RPMI7951 (cell line): Measurements from ENCODE around the gene PCDHA6. TPM values are rescaled to one million over a fixed set of nuclear protein-coding genes. Genes with fewer than 3 reads are reported as not detected.
A peak's percentile ranks its signal among the peaks of the same experiment; 100 is the strongest.
"Not testable (repeated sequence)": the region's sequence is repeated elsewhere in the genome, so short reads cannot be mapped to it uniquely, and the experiment has no call there.

Experiments used
- DNase-seq: peaks from one replicate; pipeline ENCODE4 v3.0.0-alpha.2; 2012; ENCODE audit warnings: low read depth
- total RNA-seq: library from RNA; depleted of rRNA; stranded (reverse); fragments of >200 nt; shearing (Covaris generic); gene quantifications from 2 replicates; pipeline ENCODE4 v1.2.3, GENCODE V29; 2014; rRNA removed

The PCDHA6 gene, protein sequence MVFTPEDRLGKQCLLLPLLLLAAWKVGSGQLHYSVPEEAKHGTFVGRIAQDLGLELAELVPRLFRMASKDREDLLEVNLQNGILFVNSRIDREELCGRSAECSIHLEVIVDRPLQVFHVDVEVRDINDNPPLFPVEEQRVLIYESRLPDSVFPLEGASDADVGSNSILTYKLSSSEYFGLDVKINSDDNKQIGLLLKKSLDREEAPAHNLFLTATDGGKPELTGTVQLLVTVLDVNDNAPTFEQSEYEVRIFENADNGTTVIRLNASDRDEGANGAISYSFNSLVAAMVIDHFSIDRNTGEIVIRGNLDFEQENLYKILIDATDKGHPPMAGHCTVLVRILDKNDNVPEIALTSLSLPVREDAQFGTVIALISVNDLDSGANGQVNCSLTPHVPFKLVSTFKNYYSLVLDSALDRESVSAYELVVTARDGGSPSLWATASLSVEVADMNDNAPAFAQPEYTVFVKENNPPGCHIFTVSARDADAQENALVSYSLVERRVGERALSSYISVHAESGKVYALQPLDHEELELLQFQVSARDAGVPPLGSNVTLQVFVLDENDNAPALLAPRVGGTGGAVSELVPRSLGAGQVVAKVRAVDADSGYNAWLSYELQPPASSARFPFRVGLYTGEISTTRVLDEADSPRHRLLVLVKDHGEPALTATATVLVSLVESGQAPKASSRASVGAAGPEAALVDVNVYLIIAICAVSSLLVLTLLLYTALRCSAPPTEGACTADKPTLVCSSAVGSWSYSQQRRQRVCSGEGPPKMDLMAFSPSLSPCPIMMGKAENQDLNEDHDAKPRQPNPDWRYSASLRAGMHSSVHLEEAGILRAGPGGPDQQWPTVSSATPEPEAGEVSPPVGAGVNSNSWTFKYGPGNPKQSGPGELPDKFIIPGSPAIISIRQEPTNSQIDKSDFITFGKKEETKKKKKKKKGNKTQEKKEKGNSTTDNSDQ
- total RNA-seq: 0.10 and 0.12 TPM in 2 replicates

DNA sequence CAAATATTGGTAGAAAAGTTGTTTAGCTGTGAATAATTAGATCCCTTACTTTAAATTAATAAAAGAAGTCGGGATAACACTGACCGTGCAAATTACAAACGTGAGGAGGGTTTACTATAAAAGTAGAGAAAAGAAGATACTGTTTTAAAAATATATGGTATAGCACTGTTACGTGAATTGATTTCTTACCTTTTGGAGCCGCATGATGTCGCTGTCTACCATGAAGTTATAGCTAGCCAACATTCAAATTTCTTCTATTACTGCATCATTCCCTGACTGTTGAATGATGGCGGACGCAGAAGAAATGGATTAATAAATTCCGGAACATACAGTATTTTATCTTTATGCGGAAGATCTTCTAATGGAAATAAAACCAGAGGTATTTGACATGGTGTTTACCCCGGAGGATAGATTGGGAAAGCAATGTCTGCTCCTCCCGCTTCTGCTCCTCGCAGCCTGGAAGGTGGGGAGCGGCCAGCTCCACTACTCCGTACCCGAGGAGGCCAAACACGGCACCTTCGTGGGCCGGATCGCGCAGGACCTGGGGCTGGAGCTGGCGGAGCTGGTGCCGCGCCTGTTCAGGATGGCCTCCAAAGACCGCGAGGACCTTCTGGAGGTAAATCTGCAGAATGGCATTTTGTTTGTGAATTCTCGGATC is at the start of gene PCDHA6:
Gene PCDHA6 (plus strand): TSS at position 257 of the 658 bp plus-strand sequence. CDS start 132 bp downstream, at position 389.
- DNase-seq: no peak

DNA sequence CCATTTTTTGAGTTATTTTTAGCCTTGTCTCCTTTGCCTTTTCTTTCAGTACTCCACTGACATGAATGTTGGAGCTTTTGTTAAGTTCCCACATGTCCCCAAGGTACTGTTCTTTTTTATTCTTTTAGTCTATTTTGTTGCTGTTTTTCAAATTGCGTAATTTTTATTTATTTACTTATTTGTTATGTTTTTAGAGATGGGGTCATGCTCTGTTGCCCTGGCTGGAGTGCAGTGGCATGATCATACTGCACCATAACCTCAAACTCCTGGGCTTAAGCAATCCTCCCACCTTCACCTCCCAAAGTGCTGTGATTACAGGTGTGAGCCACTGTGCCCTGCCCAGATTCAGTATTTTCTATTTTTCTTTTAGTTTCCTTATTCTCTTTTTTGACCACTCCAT is 47.2 kb upstream of the PCDHA6 start:
- DNase-seq: no peak

DNA sequence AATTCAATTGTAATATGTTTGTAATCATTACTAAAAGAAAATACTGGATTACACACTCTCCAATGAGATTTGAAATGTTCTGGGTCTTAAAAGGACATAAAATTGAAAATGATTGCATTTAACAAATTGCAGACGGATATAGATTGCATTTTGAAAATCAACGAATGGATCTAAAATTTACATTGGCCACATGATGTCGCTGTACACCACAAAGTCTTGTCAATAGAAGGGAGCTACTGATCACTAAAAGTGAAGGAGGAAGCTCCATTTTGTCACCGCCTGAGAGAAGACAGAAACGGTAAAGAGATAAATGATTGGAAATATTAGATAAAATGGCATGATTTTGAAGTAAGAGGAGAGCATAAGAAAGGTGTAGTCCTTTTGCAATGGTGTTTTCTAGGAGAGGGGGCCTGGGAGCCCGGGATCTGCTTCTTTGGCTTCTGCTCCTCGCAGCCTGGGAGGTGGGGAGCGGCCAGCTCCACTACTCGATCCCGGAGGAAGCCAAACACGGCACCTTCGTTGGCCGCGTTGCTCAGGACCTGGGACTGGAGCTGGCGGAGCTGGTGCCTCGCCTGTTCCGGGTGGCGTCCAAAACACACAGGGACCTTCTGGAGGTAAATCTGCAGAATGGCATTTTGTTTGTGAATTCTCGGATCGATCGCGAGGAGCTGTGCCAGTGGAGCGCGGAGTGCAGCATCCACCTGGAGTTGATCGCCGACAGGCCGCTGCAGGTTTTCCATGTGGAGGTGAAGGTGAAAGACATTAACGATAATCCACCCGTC is 41.7 kb upstream of the PCDHA6 start, which contains the start of gene PCDHA1:
Gene PCDHA1 (plus strand): TSS at position 236 of the 782 bp plus-strand sequence.
- DNase-seq: peak; percentile 8

GRCh38 chr5:140787422-140787821 is 40.3 kb upstream of the PCDHA6 start:
- DNase-seq: not testable (repeated sequence)

DNA sequence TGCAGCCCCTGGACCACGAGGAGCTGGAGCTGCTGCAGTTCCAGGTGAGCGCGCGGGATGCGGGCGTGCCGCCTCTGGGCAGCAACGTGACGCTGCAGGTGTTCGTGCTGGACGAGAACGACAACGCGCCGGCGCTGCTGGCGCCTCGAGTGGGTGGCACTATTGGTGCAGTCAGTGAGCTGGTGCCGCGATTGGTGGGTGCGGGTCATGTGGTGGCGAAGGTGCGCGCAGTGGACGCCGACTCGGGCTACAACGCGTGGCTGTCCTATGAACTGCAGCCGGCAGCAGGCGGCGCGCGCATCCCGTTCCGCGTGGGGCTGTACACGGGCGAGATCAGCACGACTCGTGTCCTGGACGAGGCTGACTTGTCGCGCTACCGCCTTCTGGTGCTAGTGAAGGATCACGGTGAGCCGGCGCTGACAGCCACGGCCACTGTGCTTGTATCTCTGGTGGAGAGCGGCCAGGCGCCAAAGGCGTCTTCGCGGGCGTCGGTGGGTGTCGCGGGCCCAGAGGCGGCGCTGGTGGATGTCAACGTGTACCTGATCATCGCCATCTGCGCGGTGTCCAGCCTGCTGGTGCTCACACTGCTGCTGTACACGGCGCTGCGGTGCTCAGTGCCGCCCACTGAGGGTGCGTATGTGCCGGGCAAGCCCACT is 39.8 kb upstream of the PCDHA6 start:
- DNase-seq: not testable (repeated sequence)

GRCh38 chr5:140791089-140791488 is 36.7 kb upstream of the PCDHA6 start:
- no peak for DNase-seq

DNA sequence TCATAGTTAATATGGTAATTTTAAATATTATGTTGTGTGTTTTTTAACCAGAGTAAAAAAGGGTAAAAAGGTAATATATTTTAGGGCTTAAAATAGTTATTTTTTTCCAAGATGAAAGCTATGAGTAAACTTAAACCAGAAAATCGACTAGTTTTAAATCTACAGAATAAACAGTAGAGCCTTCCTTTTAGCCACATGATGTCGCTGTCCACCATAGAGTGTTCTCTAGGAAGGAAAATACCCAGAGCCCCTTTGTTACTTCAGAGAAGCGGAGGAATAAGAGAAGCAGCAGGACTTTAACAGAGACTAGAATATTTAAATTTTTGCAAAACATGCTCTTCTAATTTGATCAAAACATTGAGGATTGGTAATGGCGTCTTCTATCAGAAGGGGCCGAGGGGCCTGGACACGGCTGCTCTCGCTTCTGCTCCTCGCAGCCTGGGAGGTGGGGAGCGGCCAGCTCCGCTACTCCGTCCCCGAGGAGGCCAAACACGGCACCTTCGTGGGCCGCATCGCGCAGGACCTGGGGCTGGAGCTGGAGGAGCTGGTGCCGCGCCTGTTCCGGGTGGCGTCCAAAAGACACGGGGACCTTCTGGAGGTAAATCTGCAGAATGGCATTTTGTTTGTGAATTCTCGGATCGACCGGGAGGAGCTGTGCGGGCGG is 33.0 kb upstream of the PCDHA6 start, which contains the start of gene PCDHA2:
Gene PCDHA2 (plus strand): TSS at position 258 of the 664 bp plus-strand sequence.
- DNase-seq: no peak

DNA sequence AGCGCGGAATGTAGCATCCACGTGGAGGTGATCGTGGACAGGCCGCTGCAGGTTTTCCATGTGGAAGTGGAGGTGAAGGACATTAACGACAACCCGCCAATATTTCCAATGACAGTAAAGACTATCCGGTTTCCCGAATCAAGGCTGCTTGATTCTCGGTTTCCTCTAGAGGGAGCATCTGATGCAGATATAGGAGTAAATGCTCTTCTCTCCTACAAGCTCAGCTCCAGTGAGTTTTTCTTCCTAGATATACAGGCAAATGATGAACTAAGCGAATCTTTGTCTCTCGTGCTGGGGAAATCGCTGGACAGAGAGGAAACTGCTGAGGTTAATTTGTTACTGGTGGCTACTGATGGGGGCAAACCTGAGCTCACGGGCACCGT is 32.5 kb upstream of the PCDHA6 start:
- DNase-seq: no peak

DNA sequence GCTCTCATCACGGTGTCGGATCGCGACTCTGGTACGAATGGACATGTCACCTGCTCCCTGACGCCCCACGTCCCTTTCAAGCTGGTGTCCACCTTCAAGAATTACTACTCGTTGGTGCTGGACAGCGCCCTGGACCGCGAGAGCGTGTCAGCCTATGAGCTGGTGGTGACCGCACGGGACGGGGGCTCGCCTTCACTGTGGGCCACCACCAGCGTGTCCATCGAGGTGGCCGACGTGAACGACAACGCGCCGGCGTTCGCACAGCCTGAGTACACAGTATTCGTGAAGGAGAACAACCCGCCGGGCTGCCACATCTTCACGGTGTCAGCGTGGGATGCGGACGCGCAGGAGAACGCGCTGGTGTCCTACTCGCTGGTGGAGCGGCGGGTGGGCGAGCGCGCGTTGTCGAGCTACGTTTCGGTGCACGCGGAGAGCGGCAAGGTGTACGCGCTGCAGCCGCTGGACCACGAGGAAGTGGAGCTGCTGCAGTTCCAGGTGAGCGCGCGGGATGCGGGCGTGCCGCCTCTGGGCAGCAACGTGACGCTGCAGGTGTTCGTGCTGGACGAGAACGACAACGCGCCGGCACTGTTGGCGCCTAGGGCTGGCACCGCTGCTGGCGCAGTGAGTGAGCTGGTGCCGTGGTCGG is 31.6 kb upstream of the PCDHA6 start:
- DNase-seq: not testable (repeated sequence)

DNA sequence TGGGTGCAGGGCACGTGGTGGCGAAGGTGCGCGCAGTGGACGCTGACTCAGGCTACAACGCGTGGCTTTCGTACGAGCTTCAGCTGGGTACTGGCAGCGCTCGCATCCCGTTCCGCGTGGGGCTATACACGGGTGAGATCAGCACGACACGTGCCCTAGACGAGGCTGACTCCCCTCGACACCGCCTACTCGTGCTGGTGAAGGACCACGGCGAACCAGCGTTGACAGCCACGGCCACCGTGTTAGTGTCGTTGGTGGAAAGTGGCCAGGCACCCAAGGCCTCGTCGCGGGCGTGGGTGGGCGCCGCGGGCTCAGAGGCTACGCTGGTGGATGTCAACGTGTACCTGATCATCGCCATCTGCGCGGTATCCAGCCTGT is 31.1 kb upstream of the PCDHA6 start:
- no peak for DNase-seq

DNA sequence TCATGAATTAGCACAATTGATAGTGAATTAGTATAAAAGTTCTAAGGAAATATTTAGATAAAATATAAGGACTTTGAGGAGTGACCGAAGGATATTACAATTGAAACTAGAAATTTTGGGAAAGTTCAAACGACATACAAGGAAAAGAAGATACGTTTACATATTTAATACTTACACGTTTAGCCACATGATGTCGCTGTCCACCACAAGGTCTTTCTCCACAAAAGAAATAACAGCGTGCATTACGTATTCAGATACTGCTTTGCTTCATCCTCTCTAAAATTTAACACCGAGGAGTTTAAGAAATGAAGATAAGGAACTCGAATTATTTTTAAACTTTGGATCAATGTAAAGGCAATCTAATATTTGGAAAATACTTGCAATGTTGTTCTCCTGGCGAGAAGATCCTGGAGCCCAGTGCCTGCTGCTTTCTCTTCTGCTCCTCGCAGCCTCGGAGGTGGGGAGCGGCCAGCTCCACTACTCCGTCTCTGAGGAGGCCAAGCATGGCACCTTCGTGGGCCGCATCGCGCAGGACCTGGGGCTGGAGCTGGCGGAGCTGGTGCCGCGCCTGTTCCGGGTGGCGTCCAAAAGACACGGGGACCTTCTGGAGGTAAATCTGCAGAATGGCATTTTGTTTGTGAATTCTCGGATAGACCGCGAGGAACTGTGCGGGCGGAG is 26.8 kb upstream of the PCDHA6 start, which contains the start of gene PCDHA3:
Gene PCDHA3 (plus strand): TSS at position 242 of the 678 bp plus-strand sequence.
- DNase-seq: peak; percentile 15

DNA sequence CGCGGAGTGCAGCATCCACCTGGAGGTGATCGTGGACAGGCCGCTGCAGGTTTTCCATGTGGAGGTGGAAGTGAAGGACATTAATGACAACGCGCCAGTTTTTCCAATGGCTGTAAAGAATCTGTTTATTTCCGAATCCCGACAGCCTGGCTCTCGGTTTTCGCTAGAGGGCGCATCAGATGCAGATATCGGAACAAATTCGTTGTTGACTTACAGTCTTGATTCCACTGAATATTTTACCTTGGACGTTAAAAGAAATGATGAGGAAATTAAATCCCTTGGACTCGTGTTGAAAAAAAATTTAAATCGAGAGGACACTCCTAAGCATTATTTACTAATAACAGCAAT is 26.3 kb upstream of the PCDHA6 start:
- no peak for DNase-seq

DNA sequence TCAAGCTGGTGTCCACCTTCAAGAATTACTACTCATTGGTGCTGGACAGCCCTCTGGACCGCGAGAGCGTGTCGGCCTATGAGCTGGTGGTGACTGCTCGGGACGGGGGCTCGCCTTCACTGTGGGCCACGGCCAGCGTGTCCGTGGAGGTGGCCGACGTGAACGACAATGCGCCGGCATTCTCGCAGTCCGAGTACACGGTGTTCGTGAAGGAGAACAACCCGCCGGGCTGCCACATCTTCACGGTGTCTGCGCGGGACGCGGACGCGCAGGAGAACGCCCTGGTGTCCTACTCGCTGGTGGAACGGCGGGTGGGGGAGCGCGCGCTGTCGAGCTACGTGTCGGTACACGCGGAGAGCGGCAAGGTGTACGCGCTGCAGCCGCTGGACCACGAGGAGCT is 25.4 kb upstream of the PCDHA6 start:
- not testable (repeated sequence) for DNase-seq

GRCh38 chr5:140802781-140803271 is 24.9 kb upstream of the PCDHA6 start:
- DNase-seq: no peak

DNA sequence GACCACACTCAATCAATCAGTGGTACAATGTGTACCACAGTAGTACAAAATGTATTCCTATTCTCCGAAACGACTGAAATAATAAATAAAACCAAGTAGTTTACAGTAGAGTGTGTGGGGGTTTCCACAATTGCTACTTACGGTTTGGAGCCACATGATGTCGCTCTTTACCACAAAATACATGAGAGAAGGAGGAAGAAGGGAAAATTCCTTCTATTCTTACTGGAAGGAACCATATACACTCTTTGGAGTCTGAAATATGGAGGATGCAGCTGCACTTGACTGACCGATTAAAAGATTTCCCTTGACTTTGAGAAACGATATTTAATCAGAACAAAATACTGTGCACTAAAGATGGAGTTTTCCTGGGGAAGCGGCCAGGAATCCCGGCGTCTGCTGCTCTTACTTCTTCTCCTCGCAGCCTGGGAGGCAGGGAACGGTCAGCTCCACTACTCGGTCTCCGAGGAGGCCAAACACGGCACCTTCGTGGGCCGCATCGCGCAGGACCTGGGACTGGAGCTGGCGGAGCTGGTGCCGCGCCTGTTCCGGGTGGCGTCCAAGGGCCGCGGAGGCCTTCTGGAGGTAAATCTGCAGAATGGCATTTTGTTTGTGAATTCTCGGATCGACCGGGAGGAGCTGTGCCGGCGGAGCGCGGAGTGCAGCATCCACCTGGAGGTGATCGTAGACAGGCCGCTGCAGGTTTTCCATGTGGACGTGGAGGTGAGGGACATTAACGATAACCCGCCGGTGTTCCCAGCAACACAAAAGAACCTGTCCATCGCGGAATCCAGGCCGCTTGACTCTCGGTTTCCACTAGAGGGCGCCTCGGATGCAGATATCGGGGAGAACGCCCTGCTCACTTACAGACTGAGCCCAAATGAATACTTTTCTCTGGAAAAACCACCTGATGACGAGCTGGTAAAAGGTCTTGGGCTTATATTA is 20.7 kb upstream of the PCDHA6 start, which contains the start of gene PCDHA4:
Gene PCDHA4 (plus strand): TSS at position 235 of the 942 bp plus-strand sequence.
- DNase-seq: peak; percentile 7

GRCh38 chr5:140808241-140808888 is 19.4 kb upstream of the PCDHA6 start:
- DNase-seq: not testable (repeated sequence)

DNA sequence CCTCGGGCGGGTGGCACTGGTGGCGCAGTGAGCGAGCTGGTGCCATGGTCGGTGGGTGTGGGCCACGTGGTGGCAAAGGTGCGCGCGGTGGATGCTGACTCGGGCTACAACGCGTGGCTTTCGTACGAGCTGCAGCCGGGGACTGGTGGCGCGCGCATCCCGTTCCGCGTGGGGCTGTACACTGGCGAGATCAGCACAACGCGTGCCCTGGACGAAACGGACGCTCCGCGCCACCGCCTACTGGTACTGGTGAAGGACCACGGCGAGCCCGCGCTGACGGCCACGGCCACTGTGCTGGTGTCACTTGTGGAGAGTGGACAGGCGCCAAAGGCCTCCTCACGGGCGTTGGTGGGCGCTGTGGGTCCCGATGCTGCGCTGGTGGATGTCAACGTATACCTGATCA is 18.9 kb upstream of the PCDHA6 start:
- DNase-seq: no peak
